DND-41 (cell line): ENCODE results near the gene GSX1.

Source experiments
- EZH2 ChIP-seq: IDR thresholded peaks from 3 replicates; pipeline ENCODE4 v1.6.1; 2012; ENCODE audit warnings: borderline replicate concordance, low read depth, mild to moderate bottlenecking, moderate library complexity, low read length, inconsistent platforms; ENCODE audit not compliant: severe bottlenecking
- TF ChIP-seq, protein P1 (sequence below): IDR thresholded peaks from 2 replicates; pipeline ENCODE4 v1.5.1; 2012; ENCODE audit warnings: borderline replicate concordance, low read length, moderate library complexity, mild to moderate bottlenecking; ENCODE audit not compliant: poor library complexity, severe bottlenecking; ENCODE audit errors: extremely low read depth

GRCh38 chr13:27839809-27840467 is 47.7 kb downstream of the GSX1 start:
- TF ChIP-seq EZH2: no peak
- TF ChIP-seq, protein P1, sequence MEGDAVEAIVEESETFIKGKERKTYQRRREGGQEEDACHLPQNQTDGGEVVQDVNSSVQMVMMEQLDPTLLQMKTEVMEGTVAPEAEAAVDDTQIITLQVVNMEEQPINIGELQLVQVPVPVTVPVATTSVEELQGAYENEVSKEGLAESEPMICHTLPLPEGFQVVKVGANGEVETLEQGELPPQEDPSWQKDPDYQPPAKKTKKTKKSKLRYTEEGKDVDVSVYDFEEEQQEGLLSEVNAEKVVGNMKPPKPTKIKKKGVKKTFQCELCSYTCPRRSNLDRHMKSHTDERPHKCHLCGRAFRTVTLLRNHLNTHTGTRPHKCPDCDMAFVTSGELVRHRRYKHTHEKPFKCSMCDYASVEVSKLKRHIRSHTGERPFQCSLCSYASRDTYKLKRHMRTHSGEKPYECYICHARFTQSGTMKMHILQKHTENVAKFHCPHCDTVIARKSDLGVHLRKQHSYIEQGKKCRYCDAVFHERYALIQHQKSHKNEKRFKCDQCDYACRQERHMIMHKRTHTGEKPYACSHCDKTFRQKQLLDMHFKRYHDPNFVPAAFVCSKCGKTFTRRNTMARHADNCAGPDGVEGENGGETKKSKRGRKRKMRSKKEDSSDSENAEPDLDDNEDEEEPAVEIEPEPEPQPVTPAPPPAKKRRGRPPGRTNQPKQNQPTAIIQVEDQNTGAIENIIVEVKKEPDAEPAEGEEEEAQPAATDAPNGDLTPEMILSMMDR: no peak
